ENCODE results near the gene ATXN1.
"Not testable (repeated sequence)": the region's sequence is repeated elsewhere in the genome, so short reads cannot be mapped to it uniquely, and the experiment has no call there.

DNA sequence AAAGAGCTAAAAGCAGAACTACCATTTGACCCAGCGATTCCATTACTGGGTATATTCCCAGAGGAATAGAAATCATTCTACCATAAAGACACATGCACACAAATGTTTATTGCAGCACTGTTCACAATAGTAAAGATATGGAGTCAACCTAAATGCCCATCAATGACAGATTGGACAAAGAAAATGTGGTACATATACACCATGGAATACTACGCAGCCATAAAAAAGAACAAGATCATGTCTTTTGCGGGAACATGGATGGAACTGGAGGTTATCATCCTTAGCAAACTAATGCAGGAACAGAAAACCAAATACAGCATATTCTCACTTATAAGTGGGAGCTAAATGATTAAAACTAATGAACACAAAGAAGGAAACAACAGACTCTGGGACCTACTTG, 23.7 kb upstream of the ATXN1 start:
- TF ChIP-seq EZH2phosphoT487 (IDR thresholded peaks at IDR 0.05; ENCODE audit: borderline replicate concordance, low read length), result not testable (repeated sequence)
- TF ChIP-seq, protein P1, sequence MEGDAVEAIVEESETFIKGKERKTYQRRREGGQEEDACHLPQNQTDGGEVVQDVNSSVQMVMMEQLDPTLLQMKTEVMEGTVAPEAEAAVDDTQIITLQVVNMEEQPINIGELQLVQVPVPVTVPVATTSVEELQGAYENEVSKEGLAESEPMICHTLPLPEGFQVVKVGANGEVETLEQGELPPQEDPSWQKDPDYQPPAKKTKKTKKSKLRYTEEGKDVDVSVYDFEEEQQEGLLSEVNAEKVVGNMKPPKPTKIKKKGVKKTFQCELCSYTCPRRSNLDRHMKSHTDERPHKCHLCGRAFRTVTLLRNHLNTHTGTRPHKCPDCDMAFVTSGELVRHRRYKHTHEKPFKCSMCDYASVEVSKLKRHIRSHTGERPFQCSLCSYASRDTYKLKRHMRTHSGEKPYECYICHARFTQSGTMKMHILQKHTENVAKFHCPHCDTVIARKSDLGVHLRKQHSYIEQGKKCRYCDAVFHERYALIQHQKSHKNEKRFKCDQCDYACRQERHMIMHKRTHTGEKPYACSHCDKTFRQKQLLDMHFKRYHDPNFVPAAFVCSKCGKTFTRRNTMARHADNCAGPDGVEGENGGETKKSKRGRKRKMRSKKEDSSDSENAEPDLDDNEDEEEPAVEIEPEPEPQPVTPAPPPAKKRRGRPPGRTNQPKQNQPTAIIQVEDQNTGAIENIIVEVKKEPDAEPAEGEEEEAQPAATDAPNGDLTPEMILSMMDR (IDR thresholded peaks at IDR 0.05; ENCODE audit: low read depth, low read length, poor library complexity, severe bottlenecking), result not testable (repeated sequence)
